ENCODE results near the gene CENPT. TPM values are rescaled to one million over a fixed set of nuclear protein-coding genes. Genes with fewer than 3 reads are reported as not detected.
A peak's percentile ranks its signal among the peaks of the same experiment; 100 is the strongest.
"Not testable (repeated sequence)": the region's sequence is repeated elsewhere in the genome, so short reads cannot be mapped to it uniquely, and the experiment has no call there.

CENPT gene
- total RNA-seq, 2 donors from 2014 or later: 49.5 to 86.4 TPM

GRCh38 chr16:67842509-67843342 lies 4.8 kb downstream of the CENPT start:
- DNase-seq (ENCODE audit: low spot score in 2 of 2) (peak; percentile 61 to 68), ATAC-seq (peak; percentile 5 to 36)
- Mint-ChIP-seq H3K27ac (peak overlapping the region; percentile 90 to 97), H3K9me3 (no peaks in the 10 kb centered on the region), H3K36me3 (peaks cover 19 to 30% of the 10 kb centered on the region in 2 donors)

GRCh38 chr16:67841816-67842508 lies 5.5 kb downstream of the CENPT start, which contains the start of gene THAP11:
Gene THAP11 (plus strand): TSS chr16:67842320. CDS start chr16:67842555, 235 bp downstream.
- no peaks in the 10 kb centered on the region for H3K9me3 Mint-ChIP-seq
- H3K27ac Mint-ChIP-seq: peak within 1 kb of the TSS; percentile 90 to 97
- DNase-seq (ENCODE audit: low spot score in 2 of 2) (peak; percentile 96), ATAC-seq (peak; percentile 52 to 61)
- peaks cover 19 to 27% of the 10 kb centered on the region in 2 donors for H3K36me3 Mint-ChIP-seq

GRCh38 chr16:67841198-67841815 lies 6.2 kb downstream of the CENPT start:
- DNase-seq (ENCODE audit: low spot score in 2 of 2): no peak
- ATAC-seq: no peak

GRCh38 chr16:67837811-67838210 lies 9.7 kb downstream of the CENPT start:
- H3K9me3 Mint-ChIP-seq: no peaks in the 10 kb centered on the region
- ATAC-seq (no peak), DNase-seq (ENCODE audit: low spot score in 2 of 2) (no peak)
- H3K27ac Mint-ChIP-seq: no peak overlapping the region
- peaks cover 2 to 10% of the 10 kb centered on the region in 2 donors for H3K36me3 Mint-ChIP-seq

More at GRCh38 chr16:67841198-67841815, 6.2 kb downstream of the CENPT start:
- Mint-ChIP-seq H3K9me3 (no peaks in the 10 kb centered on the region), H3K27ac (peak overlapping the region; percentile 90 to 96), H3K36me3 (peaks cover 19 to 27% of the 10 kb centered on the region in 2 donors)

- DNase-seq (ENCODE audit: low spot score in 2 of 2); H3K27ac Mint-ChIP-seq; H3K36me3 Mint-ChIP-seq; H3K9me3 Mint-ChIP-seq; ATAC-seq: not testable (repeated sequence)
Observed at GRCh38 chr16:67837190-67837589, 10.3 kb downstream of the CENPT start.

- peaks cover 0 to 6% of the 10 kb centered on the region in 2 donors for H3K36me3 Mint-ChIP-seq
- peak overlapping the region in 1 of 2 donors; percentile 96 for H3K27ac Mint-ChIP-seq
- ATAC-seq (no peak), DNase-seq (ENCODE audit: low spot score in 2 of 2) (no peak)
- no peaks in the 10 kb centered on the region for H3K9me3 Mint-ChIP-seq
Observed at GRCh38 chr16:67834242-67834614, 13.3 kb downstream of the CENPT start.

GRCh38 chr16:67833415-67834241 lies 13.9 kb downstream of the CENPT start:
- peak; percentile 92 to 95 for DNase-seq (ENCODE audit: low spot score in 2 of 2)
- peak; percentile 99 to 100 for ATAC-seq
- H3K9me3 Mint-ChIP-seq: no peaks in the 10 kb centered on the region
- H3K36me3 Mint-ChIP-seq: peaks cover 0 to 6% of the 10 kb centered on the region in 2 donors
- H3K27ac Mint-ChIP-seq: peak overlapping the region; percentile 86 to 96

- peaks cover 0 to 6% of the 10 kb centered on the region in 2 donors for H3K36me3 Mint-ChIP-seq
- H3K9me3 Mint-ChIP-seq: no peaks in the 10 kb centered on the region
- ATAC-seq: no peak
- DNase-seq (ENCODE audit: low spot score in 2 of 2): no peak
- H3K27ac Mint-ChIP-seq: peak overlapping the region; percentile 86 to 96
Observed at GRCh38 chr16:67833030-67833414, 14.5 kb downstream of the CENPT start.

- Mint-ChIP-seq H3K9me3 (no peaks in the 10 kb centered on the region), H3K27ac (peak overlapping the region in 1 of 2 donors; percentile 85), H3K36me3 (peaks cover 0 to 4% of the 10 kb centered on the region in 2 donors)
- DNase-seq (ENCODE audit: low spot score in 2 of 2) (no peak), ATAC-seq (no peak)
Observed at GRCh38 chr16:67828651-67829050, 18.8 kb downstream of the CENPT start.

- H3K27ac Mint-ChIP-seq: no peak overlapping the region
- ATAC-seq (no peak), DNase-seq (ENCODE audit: low spot score in 2 of 2) (no peak)
- no peaks in the 10 kb centered on the region for H3K9me3 Mint-ChIP-seq
- no peaks in the 10 kb centered on the region for H3K36me3 Mint-ChIP-seq
Observed at GRCh38 chr16:67825906-67826305, 21.6 kb downstream of the CENPT start.

GRCh38 chr16:67825119-67825518 lies 22.4 kb downstream of the CENPT start:
- Mint-ChIP-seq H3K36me3 (no peaks in the 10 kb centered on the region), H3K9me3 (no peaks in the 10 kb centered on the region), H3K27ac (no peak overlapping the region)
- ATAC-seq (no peak), DNase-seq (ENCODE audit: low spot score in 2 of 2) (no peak)

- DNase-seq (ENCODE audit: low spot score in 2 of 2): no peak
- H3K27ac Mint-ChIP-seq: peak overlapping the region in 1 of 2 donors; percentile 18
- H3K9me3 Mint-ChIP-seq: no peaks in the 10 kb centered on the region
- H3K36me3 Mint-ChIP-seq: no peaks in the 10 kb centered on the region
- no peak for ATAC-seq
Observed at GRCh38 chr16:67822511-67822910, 25.0 kb downstream of the CENPT start.

GRCh38 chr16:67820608-67821259 lies 26.8 kb downstream of the CENPT start:
- no peaks in the 10 kb centered on the region for H3K9me3 Mint-ChIP-seq
- ATAC-seq: no peak
- H3K36me3 Mint-ChIP-seq: no peaks in the 10 kb centered on the region
- peak overlapping the region in 1 of 2 donors; percentile 79 for H3K27ac Mint-ChIP-seq
- DNase-seq (ENCODE audit: low spot score in 2 of 2): no peak

GRCh38 chr16:67814567-67814966 lies 32.9 kb downstream of the CENPT start:
- DNase-seq (ENCODE audit: low spot score in 2 of 2) (no peak), ATAC-seq (no peak)
- Mint-ChIP-seq H3K27ac (no peak overlapping the region), H3K9me3 (no peaks in the 10 kb centered on the region), H3K36me3 (no peaks in the 10 kb centered on the region)

GRCh38 chr16:67811899-67812298 lies 35.6 kb downstream of the CENPT start:
- H3K9me3 Mint-ChIP-seq: no peaks in the 10 kb centered on the region
- H3K36me3 Mint-ChIP-seq: no peaks in the 10 kb centered on the region
- ATAC-seq: no peak
- DNase-seq (ENCODE audit: low spot score in 2 of 2): no peak
- no peak overlapping the region for H3K27ac Mint-ChIP-seq
